Esophagus (tissue), 2 donors: ENCODE measurements around the gene SOS1. TPM values are rescaled to one million over a fixed set of nuclear protein-coding genes. Genes with fewer than 3 reads are reported as not detected.

ENCODE experiments used
- H3K27ac ChIP-seq, 2 donors: one replicate each; pipeline ENCODE4 v1.5.1; 2013; ENCODE audit warnings: low read depth in 2 of 2, mild to moderate bottlenecking in 2 of 2, inconsistent platforms in 1 of 2, low read length in 1 of 2, moderate library complexity in 1 of 2
- H3K27me3 ChIP-seq, 2 donors: one replicate each; pipeline ENCODE4 v1.6.1; 2013; ENCODE audit warnings: low read length in 2 of 2, control low read depth in 1 of 2, mild to moderate bottlenecking in 1 of 2; ENCODE audit not compliant: insufficient read depth in 2 of 2, control insufficient read depth in 1 of 2
- H3K36me3 ChIP-seq, 2 donors: one replicate each; pipeline ENCODE4 v1.6.1; 2013; ENCODE audit warnings: low read length in 1 of 2; ENCODE audit not compliant: control insufficient read depth in 2 of 2, insufficient read depth in 2 of 2
- H3K4me1 ChIP-seq, 2 donors: one replicate each; pipeline ENCODE4 v1.6.1; 2013; ENCODE audit warnings: low read length in 1 of 2; ENCODE audit not compliant: control insufficient read depth in 2 of 2, insufficient read depth in 2 of 2
- H3K4me3 ChIP-seq, 2 donors: one replicate each; pipeline ENCODE4 v1.5.1; 2013; ENCODE audit warnings: low read length in 2 of 2, mild to moderate bottlenecking in 2 of 2, low read depth in 1 of 2, moderate library complexity in 1 of 2
- H3K9me3 ChIP-seq, 2 donors: one replicate each; pipeline ENCODE4 v1.6.1; 2013; ENCODE audit warnings: mild to moderate bottlenecking in 2 of 2, low read depth in 1 of 2, low read length in 1 of 2, moderate library complexity in 1 of 2; ENCODE audit not compliant: control insufficient read depth in 2 of 2, insufficient read depth in 1 of 2
- WGBS, 2 donors: extraction: QIAGEN DNeasy Blood & Tissue Kit; methylation state at CpG; one replicate each; pipeline ENCODE4 v1.1.7; 2013; 5-methylcytosine and 5-hydroxymethylcytosine counted together
- polyA plus RNA-seq, 2 donors: library from polyadenylated mRNA; stranded (reverse); fragments of 200-250 nt; gene quantifications; one replicate each; pipeline ENCODE4 v1.2.3, GENCODE V29; 2013
- donor health status: healthy with polysubstance abuse.
- donor health status: Bipolar disorder and iron deficiency.

The SOS1 gene
- polyA plus RNA-seq, 2 donors: 5.5 to 5.8 TPM

DNA sequence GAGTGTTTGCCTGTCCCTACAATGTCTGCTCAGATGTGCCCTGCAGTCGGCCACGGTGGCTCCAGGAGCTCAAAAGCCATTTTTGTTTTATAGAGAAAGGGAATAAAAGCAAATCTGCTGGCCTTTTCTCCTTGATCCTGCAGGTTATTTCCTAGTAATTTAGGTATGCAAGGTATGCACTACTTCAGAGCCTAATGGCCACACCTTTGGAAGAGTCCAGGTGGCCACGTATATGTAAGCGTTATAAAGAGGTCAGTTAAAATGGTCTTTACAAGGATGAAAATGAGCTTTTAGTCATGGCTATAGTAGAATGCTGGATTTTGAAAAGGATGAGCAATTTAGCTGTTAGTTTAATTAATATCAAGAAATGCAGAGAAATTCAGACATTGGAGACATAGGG lies 149.5 kb downstream of the SOS1 start:
- no peak overlapping the region for H3K27ac ChIP-seq
- no peaks in the 10 kb centered on the region for H3K9me3 ChIP-seq
- no peaks in the 10 kb centered on the region for H3K27me3 ChIP-seq
- no peak overlapping the region for H3K4me3 ChIP-seq
- 79 to 87% methylated on average over 4 of the region's 4 CpGs for WGBS, 2 donors
- no peaks in the 10 kb centered on the region for H3K36me3 ChIP-seq
- H3K4me1 ChIP-seq: no peaks in the 10 kb centered on the region

- no peaks in the 10 kb centered on the region for H3K36me3 ChIP-seq
- H3K4me1 ChIP-seq: no peaks in the 10 kb centered on the region
- 96 to 99% methylated on average over 2 of the region's 2 CpGs for WGBS, 2 donors
- no peak overlapping the region for H3K4me3 ChIP-seq
- H3K27ac ChIP-seq: no peak overlapping the region
- H3K27me3 ChIP-seq: no peaks in the 10 kb centered on the region
- no peaks in the 10 kb centered on the region for H3K9me3 ChIP-seq
These were observed 152.8 kb downstream of the SOS1 start for GRCh38 chr2:38968021-38968420.

- H3K4me3 ChIP-seq: no peak overlapping the region
- 62 to 75% methylated on average over 1 of the region's 1 CpG for WGBS, 2 donors
- H3K4me1 ChIP-seq: no peaks in the 10 kb centered on the region
- H3K27me3 ChIP-seq: no peaks in the 10 kb centered on the region
- H3K36me3 ChIP-seq: no peaks in the 10 kb centered on the region
- no peak overlapping the region for H3K27ac ChIP-seq
- H3K9me3 ChIP-seq: no peaks in the 10 kb centered on the region
These were observed 154.2 kb downstream of the SOS1 start for GRCh38 chr2:38966678-38967077.

DNA sequence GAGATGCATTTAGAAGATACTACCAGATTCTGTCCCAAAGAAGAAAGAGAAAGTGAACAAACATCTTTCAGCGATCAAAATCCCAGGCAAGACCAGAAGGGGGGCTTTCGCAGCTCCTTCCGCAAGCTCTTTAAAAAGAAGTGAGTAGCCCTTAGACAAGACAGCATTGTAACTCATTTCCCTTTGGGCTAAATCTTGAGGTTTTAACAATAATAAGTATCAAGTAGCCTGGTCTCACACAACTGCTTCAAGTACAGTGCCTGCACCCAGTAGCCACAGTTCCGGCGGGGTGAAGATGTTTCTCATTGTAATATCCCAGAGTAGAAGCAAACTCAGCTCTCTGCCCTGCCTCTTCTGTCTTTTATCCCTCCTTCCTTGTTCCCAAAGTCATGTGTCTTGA lies 154.8 kb downstream of the SOS1 start:
- H3K4me1 ChIP-seq: no peaks in the 10 kb centered on the region
- H3K27me3 ChIP-seq: no peaks in the 10 kb centered on the region
- 95 to 99% methylated on average over 5 of the region's 5 CpGs for WGBS, 2 donors
- H3K9me3 ChIP-seq: no peaks in the 10 kb centered on the region
- no peaks in the 10 kb centered on the region for H3K36me3 ChIP-seq
- H3K4me3 ChIP-seq: no peak overlapping the region
- H3K27ac ChIP-seq: no peak overlapping the region

- peaks cover 0 to 8% of the 10 kb centered on the region in 2 donors for H3K4me1 ChIP-seq
- WGBS, 2 donors: 59 to 61% methylated on average over 34 of the region's 34 CpGs
- no peak overlapping the region for H3K27ac ChIP-seq
- peaks cover 0 to 2% of the 10 kb centered on the region in 2 donors for H3K27me3 ChIP-seq
- no peaks in the 10 kb centered on the region for H3K9me3 ChIP-seq
- no peaks in the 10 kb centered on the region for H3K36me3 ChIP-seq
- H3K4me3 ChIP-seq: peak overlapping the region in 1 of 2 donors; percentile 24
These were observed 160.1 kb downstream of the SOS1 start for GRCh38 chr2:38960609-38961320.

DNA sequence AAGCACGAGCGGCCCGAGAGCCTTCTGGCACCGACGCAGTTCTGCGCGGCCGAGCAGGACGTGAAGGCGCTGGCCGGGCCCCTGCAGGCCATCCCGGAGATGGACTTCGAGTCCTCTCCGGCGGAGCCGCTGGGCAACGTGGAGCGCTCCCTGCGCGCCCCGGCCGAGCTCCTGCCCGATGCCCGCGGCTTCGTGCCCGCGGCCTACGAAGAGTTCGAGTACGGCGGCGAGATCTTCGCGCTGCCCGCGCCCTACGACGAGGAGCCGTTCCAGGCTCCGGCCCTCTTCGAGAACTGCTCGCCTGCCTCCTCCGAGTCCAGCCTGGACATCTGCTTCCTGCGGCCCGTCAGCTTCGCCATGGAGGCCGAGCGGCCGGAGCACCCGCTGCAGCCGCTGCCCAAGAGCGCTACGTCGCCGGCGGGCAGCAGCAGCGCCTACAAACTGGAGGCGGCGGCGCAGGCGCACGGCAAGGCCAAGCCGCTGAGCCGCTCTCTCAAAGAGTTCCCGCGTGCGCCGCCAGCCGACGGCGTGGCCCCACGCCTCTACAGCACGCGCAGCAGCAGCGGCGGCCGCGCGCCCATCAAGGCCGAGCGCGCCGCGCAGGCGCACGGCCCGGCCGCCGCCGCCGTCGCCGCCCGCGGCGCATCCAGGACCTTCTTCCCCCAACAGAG lies 160.8 kb downstream of the SOS1 start:
- 11 to 16% methylated on average over 88 to 97 of the region's 97 CpGs for WGBS, 2 donors
- no peaks in the 10 kb centered on the region for H3K36me3 ChIP-seq
- peak overlapping the region; percentile 24 to 40 for H3K4me3 ChIP-seq
- peaks cover 0 to 2% of the 10 kb centered on the region in 2 donors for H3K27me3 ChIP-seq
- H3K9me3 ChIP-seq: no peaks in the 10 kb centered on the region
- no peak overlapping the region for H3K27ac ChIP-seq
- H3K4me1 ChIP-seq: peaks cover 0 to 8% of the 10 kb centered on the region in 2 donors

DNA sequence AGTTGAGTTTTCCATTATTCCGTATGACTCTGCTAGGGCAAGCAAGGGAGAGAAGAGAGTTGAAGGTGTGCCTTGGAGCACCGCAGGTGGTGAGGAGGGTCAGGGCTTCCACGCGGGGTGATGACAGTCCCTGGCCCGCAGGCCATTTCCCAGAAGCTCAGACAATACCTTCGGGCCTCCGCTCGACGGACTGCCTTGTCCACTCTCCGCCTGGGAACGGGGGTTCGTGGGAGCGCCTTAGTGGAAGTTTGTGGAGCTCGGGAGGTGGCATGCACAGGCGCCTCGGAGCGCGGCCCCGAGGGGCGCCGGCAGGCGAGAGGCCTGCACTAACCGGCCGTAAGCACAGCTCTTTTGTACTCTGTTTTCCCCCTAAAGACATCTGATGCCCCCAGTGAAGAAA lies 161.4 kb downstream of the SOS1 start:
- no peaks in the 10 kb centered on the region for H3K9me3 ChIP-seq
- H3K27ac ChIP-seq: no peak overlapping the region
- H3K4me1 ChIP-seq: peaks cover 0 to 8% of the 10 kb centered on the region in 2 donors
- 83 to 84% methylated on average over 24 of the region's 24 CpGs for WGBS, 2 donors
- H3K4me3 ChIP-seq: no peak overlapping the region
- H3K36me3 ChIP-seq: no peaks in the 10 kb centered on the region
- H3K27me3 ChIP-seq: peaks cover 0 to 2% of the 10 kb centered on the region in 2 donors

DNA sequence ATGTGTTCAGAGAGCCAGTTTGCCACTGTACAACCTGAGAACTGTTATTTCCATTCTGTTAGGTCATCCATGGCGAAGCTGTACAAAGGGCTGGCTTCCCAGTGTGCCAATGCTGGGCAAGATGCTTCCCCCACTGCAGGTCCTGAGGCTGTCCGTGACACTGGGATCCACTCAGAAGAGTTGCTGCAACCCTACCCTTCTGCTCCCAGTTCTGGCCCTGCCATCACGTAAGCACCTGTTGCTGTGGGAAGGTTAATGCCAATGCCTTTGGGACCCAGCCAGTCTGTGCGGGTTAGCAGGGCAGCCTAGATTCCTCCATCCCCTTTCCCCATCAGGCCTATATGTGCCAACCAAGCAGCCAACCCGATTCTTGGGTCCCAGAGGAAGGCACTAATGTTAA lies 162.9 kb downstream of the SOS1 start:
- H3K27ac ChIP-seq: no peak overlapping the region
- 85 to 93% methylated on average over 5 of the region's 5 CpGs for WGBS, 2 donors
- H3K27me3 ChIP-seq: peaks cover 0 to 2% of the 10 kb centered on the region in 2 donors
- H3K4me3 ChIP-seq: no peak overlapping the region
- H3K4me1 ChIP-seq: peaks cover 0 to 8% of the 10 kb centered on the region in 2 donors
- H3K9me3 ChIP-seq: no peaks in the 10 kb centered on the region
- no peaks in the 10 kb centered on the region for H3K36me3 ChIP-seq

- H3K4me3 ChIP-seq: no peak overlapping the region
These were observed 169.1 kb downstream of the SOS1 start for GRCh38 chr2:38951766-38952165.

GRCh38 chr2:38948995-38949394 lies 171.9 kb downstream of the SOS1 start:
- no peak overlapping the region for H3K27ac ChIP-seq
- H3K36me3 ChIP-seq: no peaks in the 10 kb centered on the region
- no peaks in the 10 kb centered on the region for H3K27me3 ChIP-seq
- WGBS, 2 donors: 69 to 78% methylated on average over 4 of the region's 4 CpGs
- H3K4me3 ChIP-seq: no peak overlapping the region
- H3K9me3 ChIP-seq: no peaks in the 10 kb centered on the region
- H3K4me1 ChIP-seq: no peaks in the 10 kb centered on the region

More at GRCh38 chr2:38951766-38952165, 169.1 kb downstream of the SOS1 start:
- H3K9me3 ChIP-seq: no peaks in the 10 kb centered on the region
- no peak overlapping the region for H3K27ac ChIP-seq
- H3K4me1 ChIP-seq: no peaks in the 10 kb centered on the region
- no peaks in the 10 kb centered on the region for H3K36me3 ChIP-seq
- no peaks in the 10 kb centered on the region for H3K27me3 ChIP-seq
